ENCODE data around the gene KRTAP10-1. TPM values are rescaled to one million over a fixed set of nuclear protein-coding genes. Genes with fewer than 3 reads are reported as not detected.
"Not testable (repeated sequence)": the region's sequence is repeated elsewhere in the genome, so short reads cannot be mapped to it uniquely, and the experiment has no call there.

Gene KRTAP10-1
- polyA plus RNA-seq, 2 of the 4 experiments (the other 2 are of a cell fraction) = not detected

DNA sequence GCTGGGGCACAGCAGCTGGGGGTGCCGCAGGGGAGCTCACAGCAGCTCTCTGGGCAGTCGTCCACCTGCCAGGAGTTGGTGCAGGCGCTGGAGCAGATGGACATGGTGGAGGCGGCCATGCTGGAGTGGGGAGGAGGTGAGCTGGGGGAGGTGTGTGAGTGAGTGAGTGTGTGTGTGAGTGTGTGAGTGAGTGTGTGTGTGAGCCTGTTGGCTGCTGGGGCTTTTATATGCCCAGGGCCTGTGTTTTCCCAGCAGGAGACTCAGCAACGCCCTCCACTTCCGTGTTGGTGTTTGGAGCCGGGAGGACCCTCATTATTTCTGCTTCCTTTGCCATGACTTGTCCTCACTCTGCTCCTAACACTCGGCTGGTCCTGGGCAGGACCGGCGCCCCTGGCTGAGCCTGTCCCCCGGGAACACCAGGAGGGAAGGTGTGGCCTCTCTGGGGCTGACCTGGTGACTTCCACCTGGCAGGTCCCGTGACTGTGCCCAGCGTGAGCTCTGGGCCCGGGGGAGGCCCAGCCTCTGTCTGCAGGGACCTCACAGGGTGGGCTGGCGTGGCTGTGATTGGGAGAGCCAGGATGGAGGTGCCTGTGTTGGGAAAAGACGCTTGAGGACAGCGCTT is 11.5 kb upstream of the KRTAP10-1 start, which contains the start of gene KRTAP10-2:
KRTAP10-2 (minus strand) TSS at position 166 of the 622 bp plus-strand sequence; CDS start at position 119, 47 bp downstream.
- ChIA-PET POLR2A (no interaction called here), CTCF (interaction anchor here (1.5 kb wide), 1 partner anchor 23 kb away, joined by 4 read pairs; no protein-coding TSS in a partner anchor)
- WGBS (ENCODE audit: missing lambda C conversion rate) = 72% methylated on average over 10 of the region's 17 CpGs
- Histone ChIP-seq H3K4me3 (no peak within 1 kb of the TSS), H3K4me1 (no peaks in the 10 kb centered on the region), H3K9me3 (peaks cover 7% of the 10 kb centered on the region; the same call in 2 of the 3 replicates), H3K4me2 (no peak within 1 kb of the TSS), H3K27ac (no peak within 1 kb of the TSS)
- ATAC-seq (no peak), FAIRE-seq (no peak), DNase-seq (ENCODE audit: low read depth in 1 of 2, low spot score in 1 of 2) (no peak)
- TF ChIP-seq EHF (CRISPR knock-in tag; IDR thresholded peaks at IDR 0.05) (no peak), RNF2 (IDR thresholded peaks at IDR 0.05; ENCODE audit: borderline replicate concordance, low read depth) (no peak), MYC (IDR thresholded peaks at IDR 0.05; ENCODE audit: borderline replicate concordance, low read length) (no peak), ZFP36 (IDR thresholded peaks at IDR 0.05; ENCODE audit: borderline replicate concordance, partially characterized antibody) (no peak), RFX5 (IDR thresholded peaks at IDR 0.05) (no peak), KDM5A (IDR thresholded peaks at IDR 0.05) (no peak), HOXB13 (CRISPR knock-in tag; IDR thresholded peaks at IDR 0.05; ENCODE audit: low read depth) (no peak), FOSB (CRISPR knock-in tag; IDR thresholded peaks at IDR 0.05) (no peak), EP300 (IDR thresholded peaks at IDR 0.05) (no peak), TFCP2L1 (CRISPR knock-in tag; IDR thresholded peaks at IDR 0.05) (no peak), SREBF2 (IDR thresholded peaks at IDR 0.05) (no peak), HEYL (CRISPR knock-in tag; IDR thresholded peaks at IDR 0.05) (no peak), RAD21 (conservative IDR thresholded peaks at IDR 0.05 in 1 of 2, IDR thresholded peaks at IDR 0.05 in 1 of 2) (no peak), ZSCAN20 (CRISPR knock-in tag; IDR thresholded peaks at IDR 0.05) (no peak)
- TF ChIP-seq, protein P1, sequence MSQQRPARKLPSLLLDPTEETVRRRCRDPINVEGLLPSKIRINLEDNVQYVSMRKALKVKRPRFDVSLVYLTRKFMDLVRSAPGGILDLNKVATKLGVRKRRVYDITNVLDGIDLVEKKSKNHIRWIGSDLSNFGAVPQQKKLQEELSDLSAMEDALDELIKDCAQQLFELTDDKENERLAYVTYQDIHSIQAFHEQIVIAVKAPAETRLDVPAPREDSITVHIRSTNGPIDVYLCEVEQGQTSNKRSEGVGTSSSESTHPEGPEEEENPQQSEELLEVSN (IDR thresholded peaks at IDR 0.05; ENCODE audit: borderline replicate concordance, low read depth) = no peak
- TF ChIP-seq, protein P2, sequence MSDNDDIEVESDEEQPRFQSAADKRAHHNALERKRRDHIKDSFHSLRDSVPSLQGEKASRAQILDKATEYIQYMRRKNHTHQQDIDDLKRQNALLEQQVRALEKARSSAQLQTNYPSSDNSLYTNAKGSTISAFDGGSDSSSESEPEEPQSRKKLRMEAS (IDR thresholded peaks at IDR 0.05) = no peak
- TF ChIP-seq, protein P3, sequence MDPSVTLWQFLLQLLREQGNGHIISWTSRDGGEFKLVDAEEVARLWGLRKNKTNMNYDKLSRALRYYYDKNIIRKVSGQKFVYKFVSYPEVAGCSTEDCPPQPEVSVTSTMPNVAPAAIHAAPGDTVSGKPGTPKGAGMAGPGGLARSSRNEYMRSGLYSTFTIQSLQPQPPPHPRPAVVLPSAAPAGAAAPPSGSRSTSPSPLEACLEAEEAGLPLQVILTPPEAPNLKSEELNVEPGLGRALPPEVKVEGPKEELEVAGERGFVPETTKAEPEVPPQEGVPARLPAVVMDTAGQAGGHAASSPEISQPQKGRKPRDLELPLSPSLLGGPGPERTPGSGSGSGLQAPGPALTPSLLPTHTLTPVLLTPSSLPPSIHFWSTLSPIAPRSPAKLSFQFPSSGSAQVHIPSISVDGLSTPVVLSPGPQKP (IDR thresholded peaks at IDR 0.05; ENCODE audit: low read depth, low read length) = no peak
- TF ChIP-seq, protein P4, sequence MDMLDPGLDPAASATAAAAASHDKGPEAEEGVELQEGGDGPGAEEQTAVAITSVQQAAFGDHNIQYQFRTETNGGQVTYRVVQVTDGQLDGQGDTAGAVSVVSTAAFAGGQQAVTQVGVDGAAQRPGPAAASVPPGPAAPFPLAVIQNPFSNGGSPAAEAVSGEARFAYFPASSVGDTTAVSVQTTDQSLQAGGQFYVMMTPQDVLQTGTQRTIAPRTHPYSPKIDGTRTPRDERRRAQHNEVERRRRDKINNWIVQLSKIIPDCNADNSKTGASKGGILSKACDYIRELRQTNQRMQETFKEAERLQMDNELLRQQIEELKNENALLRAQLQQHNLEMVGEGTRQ (IDR thresholded peaks at IDR 0.05) = no peak
- TF ChIP-seq, protein P5, sequence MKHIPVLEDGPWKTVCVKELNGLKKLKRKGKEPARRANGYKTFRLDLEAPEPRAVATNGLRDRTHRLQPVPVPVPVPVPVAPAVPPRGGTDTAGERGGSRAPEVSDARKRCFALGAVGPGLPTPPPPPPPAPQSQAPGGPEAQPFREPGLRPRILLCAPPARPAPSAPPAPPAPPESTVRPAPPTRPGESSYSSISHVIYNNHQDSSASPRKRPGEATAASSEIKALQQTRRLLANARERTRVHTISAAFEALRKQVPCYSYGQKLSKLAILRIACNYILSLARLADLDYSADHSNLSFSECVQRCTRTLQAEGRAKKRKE (CRISPR knock-in tag; IDR thresholded peaks at IDR 0.05; ENCODE audit: low read depth) = no peak
- TF ChIP-seq, protein P6, sequence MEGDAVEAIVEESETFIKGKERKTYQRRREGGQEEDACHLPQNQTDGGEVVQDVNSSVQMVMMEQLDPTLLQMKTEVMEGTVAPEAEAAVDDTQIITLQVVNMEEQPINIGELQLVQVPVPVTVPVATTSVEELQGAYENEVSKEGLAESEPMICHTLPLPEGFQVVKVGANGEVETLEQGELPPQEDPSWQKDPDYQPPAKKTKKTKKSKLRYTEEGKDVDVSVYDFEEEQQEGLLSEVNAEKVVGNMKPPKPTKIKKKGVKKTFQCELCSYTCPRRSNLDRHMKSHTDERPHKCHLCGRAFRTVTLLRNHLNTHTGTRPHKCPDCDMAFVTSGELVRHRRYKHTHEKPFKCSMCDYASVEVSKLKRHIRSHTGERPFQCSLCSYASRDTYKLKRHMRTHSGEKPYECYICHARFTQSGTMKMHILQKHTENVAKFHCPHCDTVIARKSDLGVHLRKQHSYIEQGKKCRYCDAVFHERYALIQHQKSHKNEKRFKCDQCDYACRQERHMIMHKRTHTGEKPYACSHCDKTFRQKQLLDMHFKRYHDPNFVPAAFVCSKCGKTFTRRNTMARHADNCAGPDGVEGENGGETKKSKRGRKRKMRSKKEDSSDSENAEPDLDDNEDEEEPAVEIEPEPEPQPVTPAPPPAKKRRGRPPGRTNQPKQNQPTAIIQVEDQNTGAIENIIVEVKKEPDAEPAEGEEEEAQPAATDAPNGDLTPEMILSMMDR (IDR thresholded peaks at IDR 0.05) = no peak

DNA sequence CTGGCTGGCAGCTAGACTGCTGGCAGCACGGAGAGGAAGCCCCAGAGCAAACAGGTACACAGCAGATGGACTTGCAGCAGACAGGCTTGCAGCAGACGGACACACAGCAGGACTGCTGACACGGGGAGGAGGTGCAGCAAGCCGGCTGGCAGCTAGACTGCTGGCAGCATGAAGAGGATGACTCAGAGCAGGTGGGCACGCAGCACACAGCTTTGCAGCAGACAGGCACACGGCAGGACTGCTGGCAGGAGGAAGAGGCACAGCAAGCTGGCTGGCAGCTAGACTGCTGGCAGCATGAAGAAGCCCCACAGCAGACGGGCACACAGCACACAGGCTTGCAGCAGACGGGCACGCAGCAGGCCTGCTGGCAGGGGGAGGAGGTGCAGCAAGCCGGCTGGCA is 10.8 kb upstream of the KRTAP10-1 start:
- no peak overlapping the region for H3K4me3 ChIP-seq
- H3K4me2 ChIP-seq = no peak overlapping the region
- FAIRE-seq = no peak
- DNase-seq (ENCODE audit: low read depth in 1 of 2, low spot score in 1 of 2) = no peak
- ChIA-PET CTCF (interaction anchor here (1.5 kb wide), 1 partner anchor 24 kb away, joined by 4 read pairs; no protein-coding TSS in a partner anchor), POLR2A (no interaction called here)
- TF ChIP-seq CEBPB (IDR thresholded peaks at IDR 0.05) = no peak
- TF ChIP-seq, protein P4 (IDR thresholded peaks at IDR 0.05) = no peak
- 20% methylated on average over 1 of the region's 10 CpGs for WGBS (ENCODE audit: missing lambda C conversion rate)
- H3K9me3 ChIP-seq = peaks cover 7% of the 10 kb centered on the region; the same call in 2 of the 3 replicates
- no peak overlapping the region for H3K27ac ChIP-seq
- ATAC-seq = no peak
- no peaks in the 10 kb centered on the region for H3K4me1 ChIP-seq

DNA sequence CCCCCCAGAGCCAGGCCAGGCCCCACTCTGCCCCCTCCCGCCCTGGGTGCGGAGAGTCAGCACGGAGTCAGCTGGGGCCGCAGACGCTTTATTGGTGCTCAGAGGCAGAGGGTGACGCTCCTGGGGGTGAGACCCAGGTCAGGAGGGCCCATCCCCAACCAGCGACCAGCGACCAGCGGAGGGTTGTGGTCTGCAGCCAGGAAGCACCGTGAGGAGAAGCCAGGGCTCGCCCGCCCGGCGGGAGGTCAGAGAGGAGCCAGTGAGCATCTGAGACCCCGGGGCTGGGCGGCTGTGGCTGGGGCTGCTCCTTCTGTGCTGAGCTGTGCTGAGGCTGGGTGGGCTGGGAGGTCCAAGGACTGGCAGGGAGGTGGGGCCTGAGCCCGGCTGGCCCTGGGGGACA is 10.3 kb upstream of the KRTAP10-1 start:
- H3K4me3 ChIP-seq; FAIRE-seq; H3K4me2 ChIP-seq; H3K9me3 ChIP-seq; ATAC-seq; H3K4me1 ChIP-seq; H3K27ac ChIP-seq; DNase-seq (ENCODE audit: low read depth in 1 of 2, low spot score in 1 of 2); POLR2A ChIA-PET: not testable (repeated sequence)
- WGBS (ENCODE audit: missing lambda C conversion rate) = 63% methylated on average over 9 of the region's 17 CpGs
- CTCF ChIA-PET = interaction anchor here (1.5 kb wide), 1 partner anchor 24 kb away, joined by 4 read pairs; no protein-coding TSS in a partner anchor

Measured in A549 (cell line).